HG03432 (cell line): Measurements from ENCODE around the gene FBXL14.
"Not testable (repeated sequence)": the region's sequence is repeated elsewhere in the genome, so short reads cannot be mapped to it uniquely, and the experiment has no call there.

Source experiments
- ATAC-seq: cut with Tn5 transposase; IDR thresholded peaks from one replicate; pipeline ENCODE4 v1.9.1; 2021; ENCODE audit warnings: mild to moderate bottlenecking, moderate library complexity; ENCODE audit not compliant: unreplicated experiment

Gene FBXL14

GRCh38 chr12:1620092-1620491 is 25.7 kb upstream of the FBXL14 start:
- ATAC-seq: no peak

GRCh38 chr12:1619587-1619986 is 25.2 kb upstream of the FBXL14 start:
- ATAC-seq: no peak

- ATAC-seq: no peak
These were observed 24.8 kb upstream of the FBXL14 start for GRCh38 chr12:1619159-1619558.

GRCh38 chr12:1618489-1618888 is 24.1 kb upstream of the FBXL14 start:
- no peak for ATAC-seq

GRCh38 chr12:1616233-1617066 is 22.1 kb upstream of the FBXL14 start:
- ATAC-seq: no peak

- no peak for ATAC-seq
These were observed 20.0 kb upstream of the FBXL14 start for GRCh38 chr12:1614360-1614759.

- no peak for ATAC-seq
These were observed 19.5 kb upstream of the FBXL14 start for GRCh38 chr12:1613860-1614259.

- no peak for ATAC-seq
These were observed 17.6 kb upstream of the FBXL14 start for GRCh38 chr12:1611803-1612572.

GRCh38 chr12:1610072-1610643 is 15.8 kb upstream of the FBXL14 start:
- ATAC-seq: no peak

GRCh38 chr12:1608713-1609119 is 14.3 kb upstream of the FBXL14 start:
- ATAC-seq: no peak

GRCh38 chr12:1607940-1608712 is 13.7 kb upstream of the FBXL14 start:
- ATAC-seq: no peak

GRCh38 chr12:1606021-1606622 is 11.7 kb upstream of the FBXL14 start:
- ATAC-seq: peak; percentile 59

GRCh38 chr12:1605129-1606020 is 11.0 kb upstream of the FBXL14 start:
- ATAC-seq: peak; percentile 21

GRCh38 chr12:1604464-1604863 is 10.1 kb upstream of the FBXL14 start:
- no peak for ATAC-seq

- no peak for ATAC-seq
These were observed 9.1 kb upstream of the FBXL14 start for GRCh38 chr12:1603269-1603993.

- ATAC-seq: not testable (repeated sequence)
These were observed 8.3 kb upstream of the FBXL14 start for GRCh38 chr12:1602706-1603105.

- ATAC-seq: no peak
These were observed 4.4 kb upstream of the FBXL14 start for GRCh38 chr12:1598757-1599156.

GRCh38 chr12:1595690-1596347 is 1.4 kb upstream of the FBXL14 start:
- no peak for ATAC-seq
